Measurements from ENCODE around the gene BRD3. TPM values are rescaled to one million over a fixed set of nuclear protein-coding genes. Genes with fewer than 3 reads are reported as not detected.
A peak's percentile ranks its signal among the peaks of the same experiment; 100 is the strongest.

Gene BRD3
- total RNA-seq, 4 donors from 2014 or later, result 10.8 to 21.5 (median 16.5) TPM

DNA sequence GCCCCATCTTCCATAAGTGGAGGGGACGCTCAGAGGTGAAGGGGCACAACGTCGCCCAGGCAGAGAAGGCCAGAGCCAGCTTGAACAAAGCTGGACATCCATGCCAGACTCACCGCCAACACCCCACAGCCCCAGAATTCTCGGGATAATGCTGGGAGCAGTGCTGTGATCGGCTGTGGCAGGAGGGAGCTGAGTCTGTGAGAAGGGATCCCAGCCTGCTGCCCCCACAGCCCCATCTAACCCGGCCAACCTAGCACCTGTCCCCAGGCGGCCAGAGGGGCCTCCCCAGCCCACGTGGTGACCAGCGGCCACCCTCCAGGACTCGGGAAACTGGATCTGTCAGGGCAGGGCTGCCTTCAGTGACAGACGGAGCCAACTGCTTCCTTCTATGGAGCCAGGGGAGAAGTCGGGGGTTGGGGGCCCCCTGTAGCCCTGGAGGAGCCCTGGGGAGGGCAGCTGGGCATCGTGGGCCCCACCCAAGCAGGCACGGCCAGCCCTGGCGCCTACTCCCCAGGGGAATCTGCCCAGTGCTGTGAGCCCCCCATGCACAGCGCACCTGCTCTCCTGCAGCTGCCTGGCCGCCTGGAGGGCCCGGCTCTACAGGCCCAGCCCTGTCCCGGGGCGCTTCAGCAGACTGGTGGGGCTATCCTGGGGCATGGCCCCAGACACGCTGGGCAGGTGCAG lies 6.0 kb downstream of the BRD3 start:
- Histone ChIP-seq H3K27me3 (no peaks in the 10 kb centered on the region), H3K27ac (peak overlapping the region; percentile 76 to 83 (median 78)), H3K4me1 (peaks cover 94 to 100% of the 10 kb centered on the region in 2 donors), H3K36me3 (no peaks in the 10 kb centered on the region), H3K9me3 (no peaks in the 10 kb centered on the region), H3K4me3 (peak overlapping the region; percentile 19 to 44 (median 22))
- TF ChIP-seq POLR2A (IDR thresholded peaks at IDR 0.05), result peak in 1 of 2 donors; percentile 4
- TF ChIP-seq, protein P1, sequence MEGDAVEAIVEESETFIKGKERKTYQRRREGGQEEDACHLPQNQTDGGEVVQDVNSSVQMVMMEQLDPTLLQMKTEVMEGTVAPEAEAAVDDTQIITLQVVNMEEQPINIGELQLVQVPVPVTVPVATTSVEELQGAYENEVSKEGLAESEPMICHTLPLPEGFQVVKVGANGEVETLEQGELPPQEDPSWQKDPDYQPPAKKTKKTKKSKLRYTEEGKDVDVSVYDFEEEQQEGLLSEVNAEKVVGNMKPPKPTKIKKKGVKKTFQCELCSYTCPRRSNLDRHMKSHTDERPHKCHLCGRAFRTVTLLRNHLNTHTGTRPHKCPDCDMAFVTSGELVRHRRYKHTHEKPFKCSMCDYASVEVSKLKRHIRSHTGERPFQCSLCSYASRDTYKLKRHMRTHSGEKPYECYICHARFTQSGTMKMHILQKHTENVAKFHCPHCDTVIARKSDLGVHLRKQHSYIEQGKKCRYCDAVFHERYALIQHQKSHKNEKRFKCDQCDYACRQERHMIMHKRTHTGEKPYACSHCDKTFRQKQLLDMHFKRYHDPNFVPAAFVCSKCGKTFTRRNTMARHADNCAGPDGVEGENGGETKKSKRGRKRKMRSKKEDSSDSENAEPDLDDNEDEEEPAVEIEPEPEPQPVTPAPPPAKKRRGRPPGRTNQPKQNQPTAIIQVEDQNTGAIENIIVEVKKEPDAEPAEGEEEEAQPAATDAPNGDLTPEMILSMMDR (IDR thresholded peaks at IDR 0.05 in 4 of 5, conservative IDR thresholded peaks at IDR 0.05 in 1 of 5), result no peak
- intact Hi-C loops (cut with DNase I; ENCODE audit: low total_unique reads) (loop anchor here (5.0 kb wide), 1 partner anchor 1065 kb away; no protein-coding TSS in a partner anchor), in situ Hi-C loops (cut with MboI; ENCODE audit: low sequenced_read_pairs in 4 of 4) (no loop called here)
- ATAC-seq, result peak; percentile 84 to 88
- DNase-seq, result peak; percentile 68 to 89

DNA sequence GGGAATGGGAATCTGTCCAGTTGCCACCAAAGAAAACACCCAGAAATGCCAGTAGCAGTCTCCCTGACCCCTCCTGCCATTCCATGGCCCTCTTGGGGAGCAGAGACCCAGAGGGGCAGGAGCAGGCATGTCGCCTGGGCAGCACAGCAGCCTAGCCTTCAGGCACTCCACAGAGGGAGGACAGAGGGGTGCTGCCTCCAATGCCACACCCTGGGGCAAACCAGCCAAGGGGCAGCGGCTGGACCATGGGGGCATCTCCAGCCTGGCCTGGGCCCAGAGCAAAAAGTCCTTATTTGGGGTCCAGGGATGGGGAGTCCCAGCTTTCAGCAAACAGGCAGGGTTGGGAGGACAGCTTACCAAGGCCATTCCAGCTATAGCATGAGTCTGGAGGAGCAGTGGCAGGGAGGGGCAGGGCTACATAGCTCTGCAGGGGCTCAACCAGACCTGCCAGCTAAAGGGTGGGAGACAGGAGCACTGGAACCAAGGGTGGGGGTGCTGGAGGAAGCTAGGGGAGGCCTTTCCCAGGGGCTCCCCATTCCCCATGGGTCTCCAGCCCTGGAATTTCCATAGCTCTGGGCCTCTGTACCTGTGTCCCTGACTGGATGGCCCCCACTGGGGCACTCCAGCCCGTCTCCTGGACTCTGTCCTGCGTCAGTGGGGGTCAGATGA lies 6.7 kb downstream of the BRD3 start:
- ATAC-seq, result no peak
- peak overlapping the region; percentile 76 to 83 (median 78) for H3K27ac ChIP-seq
- peak overlapping the region in 1 of 4 donors; percentile 44 for H3K4me3 ChIP-seq
- no peaks in the 10 kb centered on the region for H3K36me3 ChIP-seq
- peaks cover 94 to 100% of the 10 kb centered on the region in 2 donors for H3K4me1 ChIP-seq
- intact Hi-C loops (cut with DNase I; ENCODE audit: low total_unique reads) (loop anchor here (5.0 kb wide), 1 partner anchor 1066 kb away; no protein-coding TSS in a partner anchor), in situ Hi-C loops (cut with MboI; ENCODE audit: low sequenced_read_pairs in 4 of 4) (no loop called here)
- H3K27me3 ChIP-seq, result no peaks in the 10 kb centered on the region
- no peak for TF ChIP-seq POLR2A (IDR thresholded peaks at IDR 0.05)
- TF ChIP-seq, protein P1 (IDR thresholded peaks at IDR 0.05 in 4 of 5, conservative IDR thresholded peaks at IDR 0.05 in 1 of 5), result no peak
- H3K9me3 ChIP-seq, result no peaks in the 10 kb centered on the region
- no peak for DNase-seq

DNA sequence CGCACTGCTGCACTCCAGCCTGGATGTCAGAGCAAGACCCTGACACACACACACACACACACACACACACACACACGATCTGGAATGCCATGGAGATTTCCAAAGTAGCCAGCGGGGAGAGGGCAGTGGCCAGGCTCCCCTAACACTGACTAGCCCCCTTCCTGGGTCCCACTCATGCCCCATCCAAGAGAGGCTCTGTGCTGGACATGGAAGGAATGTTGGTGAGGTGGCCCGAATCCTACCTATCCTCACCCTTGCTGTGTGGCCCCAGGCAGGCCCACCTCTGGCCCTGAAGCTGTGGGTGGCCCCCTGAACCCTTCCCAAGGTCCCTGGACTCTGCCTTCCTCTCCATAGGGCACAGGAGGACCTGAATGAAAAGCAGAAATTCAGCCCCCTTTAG lies 7.3 kb downstream of the BRD3 start:
- TF ChIP-seq, protein P1 (IDR thresholded peaks at IDR 0.05 in 4 of 5, conservative IDR thresholded peaks at IDR 0.05 in 1 of 5), result no peak
- TF ChIP-seq POLR2A (IDR thresholded peaks at IDR 0.05), result no peak
- Histone ChIP-seq H3K9me3 (no peaks in the 10 kb centered on the region), H3K36me3 (no peaks in the 10 kb centered on the region), H3K27me3 (no peaks in the 10 kb centered on the region), H3K4me1 (peaks cover 92 to 100% of the 10 kb centered on the region in 2 donors), H3K27ac (peak overlapping the region in 2 of 4 donors; percentile 76 to 80), H3K4me3 (no peak overlapping the region)
- intact Hi-C loops (cut with DNase I; ENCODE audit: low total_unique reads) (loop anchor here (5.0 kb wide), 1 partner anchor 1067 kb away; no protein-coding TSS in a partner anchor), in situ Hi-C loops (cut with MboI; ENCODE audit: low sequenced_read_pairs in 4 of 4) (no loop called here)
- DNase-seq, result no peak
- ATAC-seq, result no peak

DNA sequence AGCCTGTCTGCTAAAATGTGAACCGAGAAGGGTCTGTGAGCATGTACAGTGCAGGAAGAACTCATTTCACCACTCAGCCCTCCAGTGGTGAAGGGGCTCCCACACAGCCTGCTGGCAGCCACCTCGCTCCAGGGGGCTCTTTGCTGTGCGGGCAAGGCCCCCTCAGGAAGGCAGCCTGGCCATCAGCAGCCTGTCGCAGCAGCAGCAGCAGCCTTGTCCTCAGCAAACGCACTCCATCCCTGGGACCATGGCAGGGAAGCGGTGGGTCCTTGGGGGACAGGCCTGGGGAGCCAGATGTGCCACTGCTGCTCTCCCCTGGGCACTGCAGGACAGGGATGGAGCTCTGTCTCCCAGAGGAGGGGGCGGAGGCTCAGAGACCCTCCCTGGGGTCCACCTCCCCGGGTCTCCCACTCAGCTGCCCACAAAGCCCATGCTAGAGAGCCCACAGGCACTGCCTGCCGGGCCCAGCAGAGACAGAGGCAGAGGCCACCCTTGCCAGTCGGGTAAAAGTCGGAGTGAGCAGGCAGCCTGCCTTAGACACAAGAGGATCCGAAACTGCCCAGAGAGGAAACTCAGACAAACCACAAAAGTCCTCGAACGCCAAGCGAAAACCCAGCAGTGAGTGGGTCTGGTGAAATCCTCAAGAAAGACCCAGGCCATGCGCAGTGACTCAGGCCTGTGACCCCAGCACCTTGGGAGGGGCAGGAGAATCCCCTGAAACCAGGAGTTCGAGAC lies 8.0 kb downstream of the BRD3 start:
- Histone ChIP-seq H3K27me3 (no peaks in the 10 kb centered on the region), H3K4me3 (no peak overlapping the region), H3K27ac (no peak overlapping the region), H3K36me3 (no peaks in the 10 kb centered on the region), H3K4me1 (peaks cover 93 to 100% of the 10 kb centered on the region in 2 donors), H3K9me3 (no peaks in the 10 kb centered on the region)
- ATAC-seq (no peak), DNase-seq (peak in 1 of 2 donors; percentile 28)
- TF ChIP-seq, protein P1 (IDR thresholded peaks at IDR 0.05 in 4 of 5, conservative IDR thresholded peaks at IDR 0.05 in 1 of 5), result no peak
- no peak for TF ChIP-seq POLR2A (IDR thresholded peaks at IDR 0.05)
- in situ Hi-C loops (cut with MboI; ENCODE audit: low sequenced_read_pairs in 4 of 4), result no loop called here
- intact Hi-C loops (cut with DNase I; ENCODE audit: low total_unique reads), result loop anchor here (2.0 to 5.0 kb wide), 2 partner anchors 35 to 1067 kb away; partner anchors contain the start of gene BRD3OS
